ENCODE data around the gene DGKG. TPM values are rescaled to one million over a fixed set of nuclear protein-coding genes. Genes with fewer than 3 reads are reported as not detected.
A peak's percentile ranks its signal among the peaks of the same experiment; 100 is the strongest.

DGKG gene
- total RNA-seq, 1 donor from 2014 or later = 65.7 TPM

- peak; percentile 66 for DNase-seq
- Histone ChIP-seq H3K36me3 (no peaks in the 10 kb centered on the region), H3K4me1 (peaks cover 45% of the 10 kb centered on the region), H3K9me3 (replicated peaks) (no peaks in the 10 kb centered on the region), H3K4me3 (peak overlapping the region; percentile 24), H3K27me3 (ENCODE audit: low read depth) (no peaks in the 10 kb centered on the region), H3K27ac (replicated peaks) (peak overlapping the region; percentile 83)
- TF ChIP-seq CTCF (IDR thresholded peaks at IDR 0.05; ENCODE audit: borderline replicate concordance) = no peak
- intact Hi-C loops (cut with micrococcal nuclease) = no loop called here
Observed at GRCh38 chr3:186209810-186210752, 152.0 kb downstream of the DGKG start.

DNA sequence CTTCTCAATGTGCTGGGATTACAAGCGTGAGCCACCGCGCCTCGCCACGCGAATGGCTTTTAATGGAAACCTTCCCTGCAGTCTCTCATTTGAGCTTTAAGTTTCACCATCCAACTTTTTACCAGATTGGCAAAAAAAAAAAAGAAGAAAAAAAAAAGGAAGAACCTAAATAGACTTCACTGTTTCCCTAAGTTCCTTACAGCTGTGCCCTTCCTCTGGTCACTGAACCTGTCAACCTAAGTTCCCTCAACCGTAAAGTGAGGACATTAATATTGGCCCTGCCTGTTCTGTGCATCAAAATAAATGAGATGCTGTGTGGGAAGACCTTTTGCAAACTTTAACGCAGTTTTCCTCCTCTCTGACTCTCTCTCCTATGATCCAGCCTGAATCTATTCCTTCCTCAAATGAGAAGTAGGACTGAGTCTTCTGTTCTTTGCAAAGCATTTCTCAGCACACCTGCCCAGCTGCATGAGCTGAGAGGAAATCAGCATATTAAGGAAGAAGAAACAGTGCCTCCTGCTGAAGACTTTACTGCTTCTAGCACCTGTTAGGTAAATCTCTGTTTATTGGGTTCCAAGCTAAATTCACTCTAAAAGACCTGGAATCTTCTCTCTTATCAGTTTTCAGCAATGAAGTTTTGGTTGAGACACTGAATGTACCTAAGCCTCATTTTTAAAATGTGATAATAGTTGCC is 153.6 kb downstream of the DGKG start:
- peaks cover 7% of the 10 kb centered on the region for H3K36me3 ChIP-seq
- no peak for DNase-seq
- no peak for TF ChIP-seq CTCF (IDR thresholded peaks at IDR 0.05; ENCODE audit: borderline replicate concordance)
- H3K9me3 ChIP-seq (replicated peaks) = no peaks in the 10 kb centered on the region
- H3K4me1 ChIP-seq = peaks cover 30% of the 10 kb centered on the region
- intact Hi-C loops (cut with micrococcal nuclease) = no loop called here
- H3K4me3 ChIP-seq = no peak overlapping the region
- H3K27me3 ChIP-seq (ENCODE audit: low read depth) = no peaks in the 10 kb centered on the region
- no peak overlapping the region for H3K27ac ChIP-seq (replicated peaks)

DNA sequence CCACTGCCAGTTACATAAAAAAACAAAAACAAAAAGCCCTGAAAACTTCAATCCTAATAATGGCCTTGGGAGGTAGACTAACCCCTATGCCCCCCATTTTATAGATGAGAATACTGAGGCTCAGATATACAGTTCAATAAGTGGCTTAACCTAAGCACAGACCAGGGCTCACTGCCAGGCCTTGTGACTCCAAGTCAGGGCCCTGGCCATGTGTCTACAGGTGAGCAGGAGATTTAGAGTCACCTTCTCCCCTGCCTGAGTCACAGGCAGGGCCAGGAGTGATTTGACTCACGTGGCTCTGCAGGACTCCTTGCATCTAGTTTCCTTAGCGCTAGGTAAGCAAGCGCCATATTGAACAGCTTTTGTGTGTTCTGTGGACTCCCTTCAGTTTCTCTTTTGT is 154.5 kb downstream of the DGKG start:
- no peak for TF ChIP-seq CTCF (IDR thresholded peaks at IDR 0.05; ENCODE audit: borderline replicate concordance)
- H3K4me1 ChIP-seq = peaks cover 27% of the 10 kb centered on the region
- intact Hi-C loops (cut with micrococcal nuclease) = no loop called here
- no peak for DNase-seq
- no peak overlapping the region for H3K4me3 ChIP-seq
- no peaks in the 10 kb centered on the region for H3K9me3 ChIP-seq (replicated peaks)
- no peak overlapping the region for H3K27ac ChIP-seq (replicated peaks)
- H3K36me3 ChIP-seq = peaks cover 7% of the 10 kb centered on the region
- no peaks in the 10 kb centered on the region for H3K27me3 ChIP-seq (ENCODE audit: low read depth)

DNA sequence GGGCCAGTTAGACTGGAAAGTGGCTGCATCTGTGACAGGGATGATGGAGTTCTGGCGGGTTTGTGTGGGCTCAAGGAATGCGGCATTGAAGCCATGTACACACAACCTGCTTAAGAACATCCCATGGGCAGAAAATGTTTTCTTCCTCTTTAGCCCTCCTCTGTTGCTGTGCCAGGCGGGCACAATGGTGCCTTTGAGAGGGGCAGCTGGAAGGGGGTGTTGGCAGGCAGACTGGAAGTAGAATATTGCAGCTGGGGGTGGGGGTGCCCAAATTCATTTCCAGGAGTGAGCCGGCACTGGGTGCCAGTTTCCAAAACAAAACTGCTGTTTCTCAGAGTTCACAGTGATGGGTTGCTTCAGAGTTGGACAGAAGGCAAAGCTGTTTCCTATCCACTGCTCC is 161.3 kb downstream of the DGKG start:
- peaks cover 14% of the 10 kb centered on the region for H3K36me3 ChIP-seq

DNA sequence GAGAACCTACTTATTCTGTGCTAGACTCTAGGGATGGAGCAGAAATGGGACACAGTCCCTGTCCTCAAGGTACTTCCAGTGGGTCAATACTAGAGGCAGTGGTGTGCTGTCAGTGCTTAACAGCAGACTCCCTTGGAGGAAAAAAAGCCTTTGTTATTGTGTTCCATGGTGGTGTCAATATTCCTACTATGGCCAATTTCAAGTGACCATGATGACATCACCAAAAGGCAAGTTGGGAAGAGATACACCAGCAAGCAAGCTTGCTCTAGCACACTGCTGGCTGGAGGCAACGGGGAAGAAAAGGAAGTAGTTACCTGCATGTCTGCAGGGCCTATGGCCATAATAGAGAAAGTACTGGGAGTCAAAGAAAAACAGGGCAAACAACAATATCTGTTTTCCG is 163.6 kb downstream of the DGKG start:
- intact Hi-C loops (cut with micrococcal nuclease) = no loop called here
- H3K36me3 ChIP-seq = peaks cover 6% of the 10 kb centered on the region
- peaks cover 19% of the 10 kb centered on the region for H3K27me3 ChIP-seq (ENCODE audit: low read depth)
- H3K4me3 ChIP-seq = no peak overlapping the region
- TF ChIP-seq CTCF (IDR thresholded peaks at IDR 0.05; ENCODE audit: borderline replicate concordance) = no peak
- no peaks in the 10 kb centered on the region for H3K9me3 ChIP-seq (replicated peaks)
- no peak overlapping the region for H3K27ac ChIP-seq (replicated peaks)
- DNase-seq = no peak
- H3K4me1 ChIP-seq = peaks cover 10% of the 10 kb centered on the region

More for the DNA sequence above, 161.3 kb downstream of the DGKG start:
- H3K27me3 ChIP-seq (ENCODE audit: low read depth) = peaks cover 4% of the 10 kb centered on the region
- H3K4me3 ChIP-seq = no peak overlapping the region
- no peak for DNase-seq
- H3K9me3 ChIP-seq (replicated peaks) = no peaks in the 10 kb centered on the region
- H3K27ac ChIP-seq (replicated peaks) = no peak overlapping the region
- no peak for TF ChIP-seq CTCF (IDR thresholded peaks at IDR 0.05; ENCODE audit: borderline replicate concordance)
- H3K4me1 ChIP-seq = no peaks in the 10 kb centered on the region
- intact Hi-C loops (cut with micrococcal nuclease) = no loop called here
